Loucy (cell line): ENCODE results near the gene BIN1.

Experiments
- EZH2phosphoT487 ChIP-seq: fragments of 200-600 bp; IDR thresholded peaks from 2 replicates; pipeline ENCODE4 v1.6.1; 2018; ENCODE audit warnings: antibody characterized with exemption, mild to moderate bottlenecking, moderate library complexity, borderline replicate concordance
- TF ChIP-seq, protein P1 (sequence below): fragments of 200-600 bp; sonication (generic); conservative IDR thresholded peaks from 2 replicates; pipeline ENCODE4 v1.5.1; 2014; ENCODE audit warnings: mild to moderate bottlenecking, antibody characterized with exemption, low read length

DNA sequence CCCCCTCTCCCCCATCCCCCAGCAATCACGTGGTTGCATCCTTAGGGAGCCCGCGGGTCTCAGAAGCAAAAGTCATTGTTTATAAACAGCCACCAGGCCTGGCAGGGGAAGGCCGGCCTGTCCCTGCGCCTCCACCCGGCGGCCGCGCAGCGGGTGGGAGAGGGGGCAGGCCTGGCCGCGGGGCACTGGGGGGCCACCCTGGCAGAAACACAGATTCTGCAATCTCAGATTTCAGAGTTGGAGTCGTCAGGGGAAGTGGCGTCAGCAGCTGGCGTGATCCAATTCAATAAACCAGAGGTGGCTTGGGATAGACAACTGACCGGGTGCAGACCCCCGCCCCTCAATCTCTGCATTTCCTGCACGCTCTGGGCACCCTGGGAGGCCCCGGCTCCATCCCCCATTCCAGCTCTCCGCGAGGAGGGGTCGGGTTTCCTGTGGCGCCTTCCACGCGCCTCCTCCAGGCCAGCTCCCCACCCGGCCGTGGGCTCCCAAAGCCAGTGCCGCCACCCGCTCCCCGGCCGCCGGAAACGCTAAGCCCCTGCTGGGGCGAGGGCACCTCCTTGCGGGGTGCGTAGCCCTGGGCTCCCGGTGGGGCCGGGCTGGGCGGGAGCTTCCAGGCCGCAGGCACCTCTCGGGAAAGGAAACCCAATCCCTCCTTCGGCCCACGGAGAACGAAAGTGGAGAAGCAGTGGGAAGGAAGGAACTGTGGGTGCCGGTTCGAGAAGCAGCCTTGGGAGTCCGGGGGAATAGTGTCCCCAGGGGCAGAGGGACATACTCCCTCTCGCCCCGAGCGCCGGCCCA lies 1.1 kb downstream of the BIN1 start:
- TF ChIP-seq, protein P1, sequence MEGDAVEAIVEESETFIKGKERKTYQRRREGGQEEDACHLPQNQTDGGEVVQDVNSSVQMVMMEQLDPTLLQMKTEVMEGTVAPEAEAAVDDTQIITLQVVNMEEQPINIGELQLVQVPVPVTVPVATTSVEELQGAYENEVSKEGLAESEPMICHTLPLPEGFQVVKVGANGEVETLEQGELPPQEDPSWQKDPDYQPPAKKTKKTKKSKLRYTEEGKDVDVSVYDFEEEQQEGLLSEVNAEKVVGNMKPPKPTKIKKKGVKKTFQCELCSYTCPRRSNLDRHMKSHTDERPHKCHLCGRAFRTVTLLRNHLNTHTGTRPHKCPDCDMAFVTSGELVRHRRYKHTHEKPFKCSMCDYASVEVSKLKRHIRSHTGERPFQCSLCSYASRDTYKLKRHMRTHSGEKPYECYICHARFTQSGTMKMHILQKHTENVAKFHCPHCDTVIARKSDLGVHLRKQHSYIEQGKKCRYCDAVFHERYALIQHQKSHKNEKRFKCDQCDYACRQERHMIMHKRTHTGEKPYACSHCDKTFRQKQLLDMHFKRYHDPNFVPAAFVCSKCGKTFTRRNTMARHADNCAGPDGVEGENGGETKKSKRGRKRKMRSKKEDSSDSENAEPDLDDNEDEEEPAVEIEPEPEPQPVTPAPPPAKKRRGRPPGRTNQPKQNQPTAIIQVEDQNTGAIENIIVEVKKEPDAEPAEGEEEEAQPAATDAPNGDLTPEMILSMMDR = no peak
- no peak for TF ChIP-seq EZH2phosphoT487
